Measurements from ENCODE around the gene IGLL5.

DNA sequence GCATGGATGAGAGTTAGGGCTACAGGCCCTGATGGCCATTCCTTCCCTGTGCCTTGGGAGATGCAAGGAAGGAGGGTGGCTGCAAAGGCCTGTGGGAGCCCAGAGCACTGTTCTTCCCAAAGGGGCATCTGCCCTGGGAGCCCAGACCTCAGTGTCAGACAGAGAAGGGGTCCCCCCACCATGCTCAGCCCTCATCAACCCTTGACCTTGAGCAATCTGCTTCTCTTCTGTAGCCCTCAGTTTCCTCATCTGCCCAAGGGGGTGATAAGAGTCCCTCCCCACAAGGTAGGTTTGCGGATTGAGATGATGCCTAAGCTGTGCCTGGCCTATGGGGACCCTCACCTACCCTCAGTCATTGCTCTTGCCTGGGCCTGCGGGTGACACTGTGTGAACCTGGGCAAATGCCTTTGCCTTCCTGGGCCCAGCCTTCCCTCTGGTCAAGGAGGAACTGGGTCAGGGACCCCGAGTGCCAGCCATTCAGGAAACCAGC, 47.5 kb downstream of the IGLL5 start:
- TF ChIP-seq, protein P1, sequence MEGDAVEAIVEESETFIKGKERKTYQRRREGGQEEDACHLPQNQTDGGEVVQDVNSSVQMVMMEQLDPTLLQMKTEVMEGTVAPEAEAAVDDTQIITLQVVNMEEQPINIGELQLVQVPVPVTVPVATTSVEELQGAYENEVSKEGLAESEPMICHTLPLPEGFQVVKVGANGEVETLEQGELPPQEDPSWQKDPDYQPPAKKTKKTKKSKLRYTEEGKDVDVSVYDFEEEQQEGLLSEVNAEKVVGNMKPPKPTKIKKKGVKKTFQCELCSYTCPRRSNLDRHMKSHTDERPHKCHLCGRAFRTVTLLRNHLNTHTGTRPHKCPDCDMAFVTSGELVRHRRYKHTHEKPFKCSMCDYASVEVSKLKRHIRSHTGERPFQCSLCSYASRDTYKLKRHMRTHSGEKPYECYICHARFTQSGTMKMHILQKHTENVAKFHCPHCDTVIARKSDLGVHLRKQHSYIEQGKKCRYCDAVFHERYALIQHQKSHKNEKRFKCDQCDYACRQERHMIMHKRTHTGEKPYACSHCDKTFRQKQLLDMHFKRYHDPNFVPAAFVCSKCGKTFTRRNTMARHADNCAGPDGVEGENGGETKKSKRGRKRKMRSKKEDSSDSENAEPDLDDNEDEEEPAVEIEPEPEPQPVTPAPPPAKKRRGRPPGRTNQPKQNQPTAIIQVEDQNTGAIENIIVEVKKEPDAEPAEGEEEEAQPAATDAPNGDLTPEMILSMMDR (IDR thresholded peaks at IDR 0.05): no peak
- TF ChIP-seq POLR2A (IDR thresholded peaks at IDR 0.05): no peak
- no peak for TF ChIP-seq EP300 (IDR thresholded peaks at IDR 0.05)
